Neutrophil (primary cell): ENCODE results near the gene LYRM2.

Source experiments
- H3K27ac ChIP-seq: fragments of 200-600 bp; sonication (generic); 2 replicates; pipeline ENCODE4 v1.5.1; 2016; ENCODE audit warnings: mild to moderate bottlenecking, moderate library complexity
- H3K27me3 ChIP-seq: fragments of 200-600 bp; sonication (generic); 2 replicates; pipeline ENCODE4 v1.6.0; 2016; ENCODE audit warnings: mild to moderate bottlenecking
- H3K36me3 ChIP-seq: fragments of 200-600 bp; sonication (generic); 2 replicates; pipeline ENCODE4 v1.5.1; 2017
- H3K4me1 ChIP-seq, 2 experiments: fragments of 200-600 bp in 1 of 2; sonication (generic) in 1 of 2; 1 replicate in 1 of 2; 2 replicates in 1 of 2; pipeline versions ENCODE4 v1.5.1 to v1.6.1; 2013 to 2016; ENCODE audit warnings: low read depth in 1 of 2, low read length in 1 of 2, mild to moderate bottlenecking in 1 of 2, moderate library complexity in 1 of 2; ENCODE audit not compliant: control insufficient read depth in 1 of 2, insufficient read depth in 1 of 2
- H3K4me3 ChIP-seq, 2 experiments: fragments of 200-600 bp in 1 of 2; sonication (generic) in 1 of 2; 1 replicate in 1 of 2; 2 replicates in 1 of 2; pipeline ENCODE4 v1.5.1; 2013 to 2016; ENCODE audit warnings: low read depth in 1 of 2, low read length in 1 of 2, mild to moderate bottlenecking in 1 of 2, moderate library complexity in 1 of 2
- H3K9me3 ChIP-seq: fragments of 200-600 bp; sonication (generic); 2 replicates; pipeline ENCODE4 v1.5.1; 2016
- CTCF ChIP-seq: fragments of 200-600 bp; sonication (generic); IDR thresholded peaks from 2 replicates; pipeline ENCODE4 v1.5.1; 2016; ENCODE audit warnings: antibody characterized with exemption

The LYRM2 gene

GRCh38 chr6:89680551-89680950, 42.0 kb upstream of the LYRM2 start:
- Histone ChIP-seq H3K4me3 (no peak overlapping the region), H3K9me3 (no peaks in the 10 kb centered on the region), H3K27me3 (no peaks in the 10 kb centered on the region), H3K27ac (no peak overlapping the region), H3K4me1 (no peaks in the 10 kb centered on the region), H3K36me3 (peaks cover 72% of the 10 kb centered on the region)
- no peak for TF ChIP-seq CTCF

GRCh38 chr6:89680150-89680549, 41.6 kb upstream of the LYRM2 start:
- Histone ChIP-seq H3K4me3 (no peak overlapping the region), H3K9me3 (no peaks in the 10 kb centered on the region), H3K27ac (no peak overlapping the region), H3K4me1 (no peaks in the 10 kb centered on the region), H3K36me3 (peaks cover 72% of the 10 kb centered on the region), H3K27me3 (no peaks in the 10 kb centered on the region)
- TF ChIP-seq CTCF: no peak

- Histone ChIP-seq H3K4me3 (no peak overlapping the region), H3K36me3 (peaks cover 73% of the 10 kb centered on the region), H3K9me3 (no peaks in the 10 kb centered on the region), H3K27me3 (no peaks in the 10 kb centered on the region), H3K4me1 (no peaks in the 10 kb centered on the region), H3K27ac (no peak overlapping the region)
- TF ChIP-seq CTCF: no peak
Observed at GRCh38 chr6:89679215-89680120, 40.9 kb upstream of the LYRM2 start.

GRCh38 chr6:89678531-89678930, 40.0 kb upstream of the LYRM2 start:
- no peak for TF ChIP-seq CTCF
- H3K27me3 ChIP-seq: no peaks in the 10 kb centered on the region
- H3K27ac ChIP-seq: no peak overlapping the region
- H3K9me3 ChIP-seq: no peaks in the 10 kb centered on the region
- peaks cover 77% of the 10 kb centered on the region for H3K36me3 ChIP-seq
- H3K4me1 ChIP-seq: no peaks in the 10 kb centered on the region
- H3K4me3 ChIP-seq: no peak overlapping the region

- Histone ChIP-seq H3K9me3 (no peaks in the 10 kb centered on the region), H3K36me3 (peaks cover 91% of the 10 kb centered on the region), H3K27me3 (no peaks in the 10 kb centered on the region), H3K4me3 (no peak overlapping the region), H3K27ac (no peak overlapping the region), H3K4me1 (no peaks in the 10 kb centered on the region)
- TF ChIP-seq CTCF: no peak
Observed at GRCh38 chr6:89675949-89676748, 37.6 kb upstream of the LYRM2 start.
